ENCODE results near the gene CACNA1G. TPM values are rescaled to one million over a fixed set of nuclear protein-coding genes. Genes with fewer than 3 reads are reported as not detected.

CACNA1G gene
- total and polyA plus RNA-seq, 2 donors (not counting 1 experiment from before 2014, with no cell fraction given) = 0.08 to 0.99 TPM

GRCh38 chr17:50520483-50520882, 40.0 kb upstream of the CACNA1G start:
- Histone ChIP-seq H4K20me1 (ENCODE audit: control insufficient read depth, extremely low read depth, insufficient read depth, low read length) (no peaks in the 10 kb centered on the region), H3K4me2 (ENCODE audit: extremely low read depth, insufficient read depth, low read length) (no peak overlapping the region), H3K36me3 (ENCODE audit: control insufficient read depth, insufficient read depth, low read length) (no peaks in the 10 kb centered on the region), H3K4me1 (ENCODE audit: control insufficient read depth, extremely low read depth, insufficient read depth, low read length) (no peaks in the 10 kb centered on the region), H3K4me3 (replicated peaks in 1 of 4; ENCODE audit: control extremely low read depth in 1 of 4, insufficient read depth in 1 of 4, low read depth in 3 of 4, low read length in 4 of 4) (no peak overlapping the region), H2AFZ (ENCODE audit: low read length) (no peak overlapping the region), H3K27ac (ENCODE audit: insufficient read depth, low read length) (no peak overlapping the region), H3K9me3 (ENCODE audit: control insufficient read depth, insufficient read depth, low read depth, low read length) (no peaks in the 10 kb centered on the region), H3K79me2 (ENCODE audit: control insufficient read depth, insufficient read depth, low read length) (no peaks in the 10 kb centered on the region), H3K27me3 (ENCODE audit: control insufficient read depth, insufficient read depth, low read length) (peaks cover 8% of the 10 kb centered on the region), H3K9ac (ENCODE audit: insufficient read depth, low read length) (no peak overlapping the region)
- TF ChIP-seq EZH2 (IDR thresholded peaks at IDR 0.05; ENCODE audit: low read length, missing control alignments) (no peak), CTCF (conservative IDR thresholded peaks at IDR 0.05 in 1 of 2, IDR thresholded peaks at IDR 0.05 in 1 of 2; ENCODE audit: low read depth in 1 of 2, low read length in 2 of 2) (no peak)
- no peak for DNase-seq (ENCODE audit: low read depth in 2 of 2)

- no peak overlapping the region for H2AFZ ChIP-seq (ENCODE audit: low read length)
- no peaks in the 10 kb centered on the region for H4K20me1 ChIP-seq (ENCODE audit: control insufficient read depth, extremely low read depth, insufficient read depth, low read length)
- no peak overlapping the region for H3K27ac ChIP-seq (ENCODE audit: insufficient read depth, low read length)
- H3K79me2 ChIP-seq (ENCODE audit: control insufficient read depth, insufficient read depth, low read length) = no peaks in the 10 kb centered on the region
- no peak for TF ChIP-seq EZH2 (IDR thresholded peaks at IDR 0.05; ENCODE audit: low read length, missing control alignments)
- no peaks in the 10 kb centered on the region for H3K36me3 ChIP-seq (ENCODE audit: control insufficient read depth, insufficient read depth, low read length)
- peaks cover 10% of the 10 kb centered on the region for H3K27me3 ChIP-seq (ENCODE audit: control insufficient read depth, insufficient read depth, low read length)
- no peaks in the 10 kb centered on the region for H3K9me3 ChIP-seq (ENCODE audit: control insufficient read depth, insufficient read depth, low read depth, low read length)
- H3K9ac ChIP-seq (ENCODE audit: insufficient read depth, low read length) = no peak overlapping the region
- no peak overlapping the region for H3K4me2 ChIP-seq (ENCODE audit: extremely low read depth, insufficient read depth, low read length)
- no peak overlapping the region for H3K4me3 ChIP-seq (replicated peaks in 1 of 4; ENCODE audit: control extremely low read depth in 1 of 4, insufficient read depth in 1 of 4, low read depth in 3 of 4, low read length in 4 of 4)
- H3K4me1 ChIP-seq (ENCODE audit: control insufficient read depth, extremely low read depth, insufficient read depth, low read length) = no peaks in the 10 kb centered on the region
- no peak for DNase-seq (ENCODE audit: low read depth in 2 of 2)
Measured at GRCh38 chr17:50521514-50521913, 39.0 kb upstream of the CACNA1G start.

GRCh38 chr17:50522766-50523165, 37.7 kb upstream of the CACNA1G start:
- no peak for DNase-seq (ENCODE audit: low read depth in 2 of 2)
- no peaks in the 10 kb centered on the region for H3K36me3 ChIP-seq (ENCODE audit: control insufficient read depth, insufficient read depth, low read length)
- no peaks in the 10 kb centered on the region for H4K20me1 ChIP-seq (ENCODE audit: control insufficient read depth, extremely low read depth, insufficient read depth, low read length)

More at GRCh38 chr17:50522766-50523165, 37.7 kb upstream of the CACNA1G start:
- H3K27me3 ChIP-seq (ENCODE audit: control insufficient read depth, insufficient read depth, low read length) = peaks cover 11% of the 10 kb centered on the region
- H3K4me3 ChIP-seq (replicated peaks in 1 of 4; ENCODE audit: control extremely low read depth in 1 of 4, insufficient read depth in 1 of 4, low read depth in 3 of 4, low read length in 4 of 4) = no peak overlapping the region
- H3K79me2 ChIP-seq (ENCODE audit: control insufficient read depth, insufficient read depth, low read length) = no peaks in the 10 kb centered on the region
- H2AFZ ChIP-seq (ENCODE audit: low read length) = no peak overlapping the region
- H3K9ac ChIP-seq (ENCODE audit: insufficient read depth, low read length) = no peak overlapping the region
- H3K9me3 ChIP-seq (ENCODE audit: control insufficient read depth, insufficient read depth, low read depth, low read length) = no peaks in the 10 kb centered on the region
- H3K4me1 ChIP-seq (ENCODE audit: control insufficient read depth, extremely low read depth, insufficient read depth, low read length) = no peaks in the 10 kb centered on the region
- TF ChIP-seq CTCF (conservative IDR thresholded peaks at IDR 0.05 in 1 of 2, IDR thresholded peaks at IDR 0.05 in 1 of 2; ENCODE audit: low read depth in 1 of 2, low read length in 2 of 2) (no peak), EZH2 (IDR thresholded peaks at IDR 0.05; ENCODE audit: low read length, missing control alignments) (no peak)
- no peak overlapping the region for H3K4me2 ChIP-seq (ENCODE audit: extremely low read depth, insufficient read depth, low read length)
- no peak overlapping the region for H3K27ac ChIP-seq (ENCODE audit: insufficient read depth, low read length)

Measured in fibroblast of lung (primary cell).